NCI-H2196 (cell line): Measurements from ENCODE around the gene CLDN16.

ENCODE experiments used
- DNase-seq: peaks from one replicate; lab custom pipeline; 2025; ENCODE audit not compliant: unreplicated experiment; lab: John Stamatoyannopoulos, UW

Gene CLDN16

GRCh38 chr3:190387578-190388213 is at the start of gene CLDN16:
Gene CLDN16, plus strand, starts transcription at chr3:190388163. Its CDS starts 167 bp downstream, at chr3:190388330.
- no peak for DNase-seq

- DNase-seq: no peak
Measured at GRCh38 chr3:190338717-190339116, 49.2 kb upstream of the CLDN16 start.

GRCh38 chr3:190339130-190339529 is 48.8 kb upstream of the CLDN16 start:
- DNase-seq: no peak

GRCh38 chr3:190340071-190340470 is 47.9 kb upstream of the CLDN16 start:
- DNase-seq: no peak

GRCh38 chr3:190345027-190345821 is 42.7 kb upstream of the CLDN16 start:
- DNase-seq: peak; percentile 29

GRCh38 chr3:190345878-190346277 is 42.1 kb upstream of the CLDN16 start:
- no peak for DNase-seq

- no peak for DNase-seq
Measured at GRCh38 chr3:190346541-190346940, 41.4 kb upstream of the CLDN16 start.

GRCh38 chr3:190352861-190353457 is 35.0 kb upstream of the CLDN16 start:
- no peak for DNase-seq

- DNase-seq: no peak
Measured at GRCh38 chr3:190356246-190356645, 31.7 kb upstream of the CLDN16 start.

- DNase-seq: no peak
Measured at GRCh38 chr3:190357468-190357867, 30.5 kb upstream of the CLDN16 start.

GRCh38 chr3:190359813-190360212 is 28.1 kb upstream of the CLDN16 start:
- DNase-seq: no peak

GRCh38 chr3:190360228-190360627 is 27.7 kb upstream of the CLDN16 start:
- DNase-seq: no peak

- no peak for DNase-seq
Measured at GRCh38 chr3:190361791-190362190, 26.2 kb upstream of the CLDN16 start.

- DNase-seq: no peak
Measured at GRCh38 chr3:190362258-190362657, 25.7 kb upstream of the CLDN16 start.

GRCh38 chr3:190366133-190366532 is 21.8 kb upstream of the CLDN16 start:
- no peak for DNase-seq

GRCh38 chr3:190368881-190369280 is 19.1 kb upstream of the CLDN16 start:
- no peak for DNase-seq

- no peak for DNase-seq
Measured at GRCh38 chr3:190369668-190370295, 18.2 kb upstream of the CLDN16 start.

GRCh38 chr3:190370369-190370768 is 17.6 kb upstream of the CLDN16 start:
- no peak for DNase-seq

GRCh38 chr3:190371152-190371551 is 16.8 kb upstream of the CLDN16 start:
- no peak for DNase-seq

- DNase-seq: no peak
Measured at GRCh38 chr3:190375246-190375645, 12.7 kb upstream of the CLDN16 start.

GRCh38 chr3:190375671-190376070 is 12.3 kb upstream of the CLDN16 start:
- no peak for DNase-seq
